Measurements from ENCODE around the gene DOCK4.

- TF ChIP-seq CTCF (IDR thresholded peaks at IDR 0.05; ENCODE audit: low read depth, low read length, missing input control) (no peak), REST (IDR thresholded peaks at IDR 0.05) (no peak), RXRA (IDR thresholded peaks at IDR 0.05) (no peak), RAD21 (IDR thresholded peaks at IDR 0.05) (no peak), TAF1 (conservative IDR thresholded peaks at IDR 0.05) (no peak), SP1 (IDR thresholded peaks at IDR 0.05) (no peak), ATF3 (IDR thresholded peaks at IDR 0.05) (no peak), JUND (IDR thresholded peaks at IDR 0.05) (no peak)
Observed at GRCh38 chr7:111919631-111920179, 286.5 kb downstream of the DOCK4 start.

All from liver (tissue), 3 donors.